ENCODE measurements around the gene CDK3.
"Not testable (repeated sequence)": the region's sequence is repeated elsewhere in the genome, so short reads cannot be mapped to it uniquely, and the experiment has no call there.

The CDK3 gene

DNA sequence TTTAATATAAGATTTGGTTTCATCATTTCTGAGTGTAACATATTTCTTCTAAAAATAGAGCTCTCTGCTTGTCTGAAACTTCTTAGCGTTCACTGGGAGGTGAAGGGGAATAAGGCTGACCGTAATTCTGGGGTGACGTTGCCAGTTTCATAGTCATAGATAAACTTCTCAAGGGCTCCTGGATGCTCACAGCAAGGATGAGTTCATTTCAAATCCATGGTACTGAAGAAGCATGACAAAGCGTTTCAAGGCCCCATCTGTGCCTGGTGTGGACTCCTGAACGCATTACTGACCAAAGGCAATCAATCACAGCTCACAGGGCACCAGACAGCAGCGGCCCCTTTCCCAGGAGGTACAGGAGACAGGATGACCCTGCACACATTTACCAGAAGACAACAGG, 38.5 kb downstream of the CDK3 start:
- DNase-seq (ENCODE audit: low read depth in 2 of 2), result no peak

DNA sequence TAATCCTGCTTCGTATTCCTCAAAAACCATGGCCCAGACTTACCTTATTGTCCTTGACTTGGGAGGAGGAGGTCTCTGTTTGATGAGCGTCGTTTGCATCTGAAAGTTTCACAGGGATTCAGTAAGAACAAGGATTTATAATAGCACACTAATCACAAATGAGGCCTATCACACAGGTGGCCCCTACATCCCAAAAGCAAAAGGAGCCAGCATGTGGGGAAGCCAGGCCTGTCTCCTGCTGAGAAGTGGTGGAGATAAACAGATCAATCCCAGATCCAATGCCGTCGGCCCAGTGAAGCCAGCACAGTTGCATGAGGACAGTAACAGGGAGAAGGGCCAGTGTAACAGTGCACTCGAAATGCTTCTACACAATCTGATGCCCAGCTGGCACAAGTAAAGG, 39.7 kb downstream of the CDK3 start:
- no peak for DNase-seq (ENCODE audit: low read depth in 2 of 2)

DNA sequence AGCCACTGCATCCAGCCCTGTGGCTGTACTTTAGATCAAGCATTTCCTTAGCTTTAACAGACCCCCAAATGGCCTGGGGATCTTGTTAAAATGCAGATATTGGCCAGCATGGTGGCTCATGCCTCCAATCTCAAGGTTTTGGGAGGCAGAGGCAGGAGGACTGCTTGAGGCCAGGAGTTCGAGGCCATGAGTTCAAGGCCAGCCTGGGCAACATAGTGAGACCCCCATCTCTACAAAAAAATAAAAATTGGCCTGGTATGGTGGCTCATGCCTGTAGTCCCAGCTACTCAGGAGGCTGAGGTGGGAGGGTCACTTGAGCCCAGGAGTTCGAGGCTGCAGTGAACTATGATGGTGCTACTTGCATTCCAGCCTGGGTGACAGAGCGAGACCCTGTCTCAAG, 42.2 kb downstream of the CDK3 start:
- DNase-seq (ENCODE audit: low read depth in 2 of 2), result not testable (repeated sequence)

DNA sequence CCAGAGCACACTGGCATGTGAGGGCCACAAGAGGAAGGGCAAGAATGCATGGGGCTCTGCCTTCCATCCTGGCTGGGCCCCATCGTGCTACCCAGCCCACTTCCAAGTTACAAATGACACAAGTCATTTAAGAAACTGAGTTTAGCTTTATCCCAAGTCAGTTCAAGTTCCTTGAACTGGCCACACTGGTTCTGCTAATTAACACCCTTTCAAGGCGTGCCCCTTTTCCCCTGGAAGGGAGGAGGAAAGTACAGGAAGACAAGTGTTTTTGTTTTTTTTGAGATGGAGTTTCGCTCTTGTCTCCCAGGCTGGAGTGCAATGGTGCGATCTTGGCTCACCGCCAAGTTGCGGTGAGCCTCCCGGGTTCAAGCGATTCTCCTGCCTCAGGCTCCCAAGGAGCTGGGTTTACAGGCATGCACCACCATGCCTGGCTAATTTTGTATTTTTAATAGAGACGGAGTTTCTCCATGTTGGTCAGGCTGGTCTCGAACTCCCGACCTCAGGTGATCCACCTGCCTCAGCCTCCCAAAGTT, 43.9 kb downstream of the CDK3 start:
- DNase-seq (ENCODE audit: low read depth in 2 of 2), result not testable (repeated sequence)

DNA sequence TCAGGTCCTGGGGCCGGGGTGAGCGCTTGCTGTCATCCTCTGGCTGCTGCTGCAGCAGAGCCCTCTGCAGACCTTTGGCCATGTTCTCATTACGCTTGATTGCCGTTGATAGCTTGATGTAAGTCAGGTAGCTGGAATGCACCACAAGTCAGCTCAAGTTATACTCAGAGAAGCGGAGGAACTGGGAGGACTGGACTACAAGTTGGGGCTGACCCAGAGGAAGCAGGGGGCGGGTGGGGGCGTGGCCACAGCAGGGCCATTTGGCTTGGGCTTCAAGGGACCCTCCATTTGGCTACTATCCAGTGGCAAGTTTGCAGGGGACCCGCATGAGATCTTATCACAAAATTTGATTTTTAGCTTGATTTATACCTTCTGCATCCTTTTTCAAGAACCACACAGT, 45.4 kb downstream of the CDK3 start:
- DNase-seq (ENCODE audit: low read depth in 2 of 2), result no peak

DNA sequence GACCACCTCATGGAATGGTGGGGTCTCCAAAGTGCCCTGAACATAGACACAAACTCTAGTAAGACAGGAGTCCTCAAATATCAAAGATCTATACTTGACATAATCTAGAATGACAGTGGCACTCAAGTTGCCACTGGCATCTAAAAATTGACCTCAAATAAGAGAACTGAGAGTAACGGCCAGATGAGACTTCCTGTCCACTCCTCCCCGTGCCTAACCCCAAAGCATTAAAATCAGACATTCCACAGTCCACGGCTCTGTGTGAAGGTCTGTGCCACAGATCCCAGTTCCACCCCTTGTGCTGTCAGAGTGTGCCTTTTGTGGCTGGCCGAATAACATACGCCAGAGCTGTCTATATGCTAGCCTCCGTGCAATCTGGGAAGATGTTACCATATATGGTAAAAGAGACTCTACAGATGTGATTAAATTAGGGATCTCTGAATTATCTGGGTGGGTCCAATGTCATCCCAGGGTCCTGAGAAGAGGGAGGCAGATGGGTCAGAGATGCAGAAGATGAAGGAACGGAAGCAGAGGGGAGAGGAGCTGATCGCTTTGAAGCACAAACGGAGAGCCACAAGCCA, 47.5 kb downstream of the CDK3 start:
- no peak for DNase-seq (ENCODE audit: low read depth in 2 of 2)

DNA sequence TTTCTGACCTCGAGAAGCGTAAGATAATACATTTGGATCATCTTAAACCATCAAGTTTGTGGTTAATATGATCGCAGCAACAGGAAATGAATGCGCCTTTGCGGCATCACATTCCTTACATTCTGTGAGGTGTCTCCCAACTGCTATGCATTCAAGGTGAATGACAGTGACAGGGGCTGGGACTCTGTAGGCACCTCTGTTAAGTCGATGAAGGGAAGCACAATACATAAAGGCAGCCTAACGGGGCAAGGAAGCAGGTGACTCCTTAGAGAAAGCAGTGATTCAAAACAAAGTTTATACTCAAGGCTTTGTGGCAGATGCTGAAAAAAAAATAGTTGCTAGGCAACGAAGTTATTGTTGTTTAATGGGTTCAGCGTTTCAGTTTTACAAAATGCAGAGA, 48.1 kb downstream of the CDK3 start:
- no peak for DNase-seq (ENCODE audit: low read depth in 2 of 2)

DNA sequence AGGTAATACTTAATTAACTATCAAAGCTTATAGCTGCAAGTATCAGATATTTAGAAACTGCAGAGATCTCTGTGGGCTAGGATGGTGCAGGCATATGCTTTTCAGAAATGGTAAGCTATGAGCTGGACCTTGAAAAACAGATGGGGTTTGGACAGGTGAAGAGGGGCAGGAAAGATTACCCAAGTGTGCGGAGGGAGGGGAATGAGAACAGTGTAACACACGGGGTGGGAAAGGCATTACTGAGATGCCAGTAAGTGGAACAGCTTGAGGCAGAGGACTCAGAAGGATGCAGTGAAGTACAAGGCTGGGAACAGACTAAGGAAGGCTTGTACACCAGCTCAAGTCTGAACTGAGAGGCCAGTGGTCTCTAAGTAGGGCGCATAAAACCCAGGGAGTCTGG, 48.6 kb downstream of the CDK3 start:
- no peak for DNase-seq (ENCODE audit: low read depth in 2 of 2)

DNA sequence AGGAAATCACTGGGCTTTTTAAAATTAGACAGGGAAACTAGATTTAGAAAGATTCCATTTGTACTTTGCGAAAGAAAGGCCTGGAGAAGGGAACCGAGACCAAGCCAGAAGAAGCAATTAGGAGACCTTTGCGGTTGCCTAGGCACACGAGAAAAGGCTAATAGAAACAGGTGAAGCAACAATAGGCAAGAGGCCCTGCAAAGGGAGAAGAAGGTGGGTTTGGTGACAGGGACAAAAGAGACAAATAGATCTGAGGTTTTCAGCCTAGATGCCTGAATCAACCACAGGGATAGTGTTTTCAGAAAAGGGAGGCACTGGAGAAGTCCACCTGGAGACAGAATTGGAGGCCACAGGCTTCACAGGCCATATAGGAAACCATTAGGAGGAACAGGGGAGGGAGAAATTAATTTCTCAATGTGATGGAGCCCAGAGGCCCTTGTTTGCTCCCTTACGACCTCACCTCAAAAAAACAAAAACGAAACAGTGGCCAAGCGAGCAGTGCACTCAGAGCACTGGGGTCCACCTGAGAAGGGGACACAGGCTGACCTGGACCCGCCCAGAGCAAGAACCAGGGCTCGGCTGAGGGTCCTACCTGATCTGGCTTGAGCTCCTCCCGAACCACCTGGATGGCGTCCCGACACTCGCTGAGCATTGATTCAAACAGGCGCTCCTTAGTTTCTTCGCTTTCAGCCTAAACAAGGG, 49.3 kb downstream of the CDK3 start:
- DNase-seq (ENCODE audit: low read depth in 2 of 2), result no peak

DNA sequence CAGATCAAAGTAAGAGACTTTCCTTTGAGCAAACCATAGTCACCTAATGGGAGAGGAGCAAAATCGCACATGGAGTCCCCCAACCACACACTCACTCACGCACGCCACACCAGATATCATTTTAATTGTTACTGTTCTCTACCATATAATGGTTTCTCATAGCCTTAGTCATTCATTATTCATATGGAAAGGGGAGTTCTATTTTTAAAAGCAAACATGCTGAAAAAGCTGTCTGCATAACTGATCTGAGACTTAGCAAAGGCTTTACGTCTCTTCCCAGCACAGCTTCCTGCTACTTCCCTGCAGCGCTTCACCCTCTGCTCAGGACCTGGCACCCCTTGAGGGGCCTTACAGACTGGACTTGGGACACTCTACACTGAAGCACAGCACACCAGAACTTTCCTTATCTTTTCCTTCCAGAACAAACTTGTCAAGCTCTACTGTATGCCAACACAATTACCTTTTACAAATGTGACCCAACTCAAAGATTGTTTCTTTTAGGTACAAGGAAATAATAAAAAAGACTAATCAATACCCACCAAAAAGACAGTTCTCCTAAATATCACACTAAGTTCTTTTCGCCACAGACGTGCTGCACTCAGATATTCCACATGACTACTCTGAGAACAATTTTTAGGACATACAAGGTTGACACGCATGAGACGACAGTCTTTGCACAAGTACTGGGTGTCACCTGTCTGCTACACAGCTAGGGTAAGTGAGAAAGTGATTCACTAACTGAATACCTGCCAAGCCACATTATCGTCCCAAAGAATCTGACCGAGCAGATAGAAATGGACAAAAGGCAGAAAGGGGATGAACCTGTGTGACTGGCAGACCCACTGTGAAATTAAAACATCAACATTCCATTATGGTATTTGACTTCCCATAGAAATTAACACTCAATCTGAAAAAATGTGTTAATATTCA, 50.1 kb downstream of the CDK3 start:
- DNase-seq (ENCODE audit: low read depth in 2 of 2), result no peak

DNA sequence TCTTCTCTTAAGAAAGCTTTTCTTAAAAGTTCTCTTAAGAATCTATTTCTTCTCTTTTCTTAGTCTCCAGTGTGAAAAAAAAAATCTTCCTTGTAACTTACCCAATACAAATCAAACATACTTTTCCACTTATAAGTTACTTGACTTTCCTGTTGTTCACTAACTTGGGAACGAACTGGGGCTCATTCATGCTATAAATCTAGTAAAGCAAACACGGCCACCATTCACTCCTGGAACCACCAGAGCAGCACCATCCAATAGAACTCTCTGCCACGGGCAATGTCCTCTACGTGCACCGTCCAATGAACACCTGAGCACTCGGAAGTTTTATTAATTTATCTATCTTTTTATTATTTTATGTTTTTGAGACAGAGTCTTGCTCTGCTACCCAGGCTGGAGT, 50.9 kb downstream of the CDK3 start:
- no peak for DNase-seq (ENCODE audit: low read depth in 2 of 2)

DNA sequence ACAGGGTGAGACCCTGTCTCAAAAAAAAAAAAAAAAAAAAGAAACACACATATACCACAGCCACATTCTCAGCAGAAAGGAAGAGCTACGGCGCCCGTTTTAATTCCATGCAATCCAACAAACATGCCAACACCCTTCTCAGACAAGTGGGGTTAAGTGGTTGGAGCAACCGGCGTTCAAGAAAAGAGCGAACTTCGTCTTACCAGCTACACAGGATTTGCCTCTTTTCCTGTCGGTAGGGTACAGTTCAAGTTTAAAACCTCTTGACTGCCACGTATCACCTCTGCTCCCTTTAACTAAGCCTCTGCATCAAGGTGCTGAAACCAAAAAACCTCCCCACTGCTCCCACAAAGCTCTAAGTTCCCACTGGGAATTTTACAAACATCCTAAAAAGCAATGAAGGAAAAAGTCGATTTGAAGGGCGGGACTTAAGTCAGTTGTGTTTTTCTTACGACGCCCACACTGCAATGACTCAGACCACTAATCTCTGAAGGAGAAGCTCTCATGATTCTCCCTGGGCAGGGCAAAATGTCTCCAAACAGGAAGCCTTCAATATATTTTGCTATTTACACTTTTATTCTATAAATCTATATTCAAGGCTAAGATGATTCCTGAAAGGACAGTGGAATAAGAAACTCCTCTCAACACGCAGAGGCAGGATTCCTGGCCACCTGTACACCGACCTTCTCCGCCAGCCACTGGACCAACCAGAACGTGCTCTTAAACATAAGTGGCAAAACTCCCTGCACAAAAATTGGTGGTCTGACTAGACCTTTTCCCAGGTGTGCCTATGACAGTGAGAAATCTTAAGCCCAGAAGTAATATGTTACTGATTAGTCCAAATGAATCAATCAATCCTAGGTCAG, 52.8 kb downstream of the CDK3 start:
- no peak for DNase-seq (ENCODE audit: low read depth in 2 of 2)

DNA sequence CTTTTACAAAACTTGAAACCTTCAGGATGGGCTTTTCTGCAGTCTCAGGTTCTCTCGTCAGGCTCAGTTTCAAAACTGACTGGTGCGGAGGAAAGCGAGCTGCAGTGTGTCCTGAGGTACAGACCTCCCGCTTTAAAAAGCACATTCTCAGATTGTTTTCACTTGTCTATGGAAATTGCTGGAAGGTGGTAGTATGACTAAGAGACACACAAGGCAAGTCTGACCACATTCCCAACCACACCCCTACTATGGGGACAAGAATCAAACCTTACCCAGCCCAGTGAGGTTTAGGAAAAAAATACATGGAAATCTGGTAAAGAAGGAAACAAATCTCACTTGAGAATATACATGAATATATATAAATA, 53.4 kb downstream of the CDK3 start:
- DNase-seq (ENCODE audit: low read depth in 2 of 2), result no peak
